HG02623 (cell line): ENCODE data around the gene UBAC1.
"Not testable (repeated sequence)": the region's sequence is repeated elsewhere in the genome, so short reads cannot be mapped to it uniquely, and the experiment has no call there.

Experiments used
- ATAC-seq: cut with Tn5 transposase; IDR thresholded peaks from one replicate; pipeline ENCODE4 v1.9.1; 2021; ENCODE audit warnings: moderate library complexity; ENCODE audit not compliant: unreplicated experiment

UBAC1 gene

DNA sequence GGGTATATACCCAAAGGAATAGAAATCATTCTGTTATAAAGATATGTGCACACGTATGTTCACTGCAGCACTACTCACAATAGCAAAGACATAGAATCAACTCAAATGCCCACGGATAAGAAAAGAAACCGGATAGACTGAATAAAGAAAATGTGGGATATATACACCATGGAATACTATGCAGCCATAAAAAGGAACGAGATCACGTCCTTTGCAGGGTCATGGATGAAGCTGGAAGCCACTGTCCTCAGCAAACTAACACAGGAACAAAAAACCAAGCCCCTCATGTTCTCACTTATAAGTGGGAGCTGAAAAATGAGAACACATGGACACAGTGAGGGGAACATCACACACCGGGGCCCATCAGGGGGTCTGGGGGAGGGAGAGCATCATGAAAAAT lies 17.6 kb downstream of the UBAC1 start:
- ATAC-seq = not testable (repeated sequence)

DNA sequence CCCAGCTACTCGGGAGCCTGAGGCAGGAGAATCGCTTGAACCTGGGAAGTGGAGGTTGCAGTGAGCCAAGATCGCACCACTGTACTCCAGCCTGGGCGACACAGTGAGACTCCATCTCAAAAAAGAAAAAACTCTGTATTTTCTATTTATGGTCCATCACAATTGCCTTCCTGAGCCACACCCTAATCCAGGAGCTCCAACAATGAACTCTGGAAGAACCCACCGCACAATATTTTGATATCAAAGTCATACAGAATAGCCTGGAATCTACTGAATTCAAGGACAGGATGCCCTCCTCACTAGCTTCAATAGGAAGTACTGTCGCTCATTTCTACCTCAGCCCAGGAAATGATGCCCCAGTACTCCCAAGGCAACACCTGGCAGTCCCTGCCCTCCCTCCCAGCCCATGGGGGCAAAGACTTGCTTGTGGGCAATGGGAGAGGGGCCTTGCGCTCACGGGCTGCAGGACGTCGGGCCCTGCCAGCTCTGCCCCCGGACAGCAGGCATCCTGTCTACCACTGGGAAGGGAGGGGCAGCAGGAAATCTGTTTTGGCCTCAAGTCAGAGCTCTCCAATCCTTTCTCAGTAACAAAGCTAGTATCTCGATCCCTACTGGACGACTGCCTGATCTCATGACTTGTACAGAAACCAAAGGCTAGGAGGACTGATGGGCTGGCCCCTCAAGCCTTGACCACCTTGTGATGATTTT lies 19.7 kb downstream of the UBAC1 start:
- no peak for ATAC-seq

DNA sequence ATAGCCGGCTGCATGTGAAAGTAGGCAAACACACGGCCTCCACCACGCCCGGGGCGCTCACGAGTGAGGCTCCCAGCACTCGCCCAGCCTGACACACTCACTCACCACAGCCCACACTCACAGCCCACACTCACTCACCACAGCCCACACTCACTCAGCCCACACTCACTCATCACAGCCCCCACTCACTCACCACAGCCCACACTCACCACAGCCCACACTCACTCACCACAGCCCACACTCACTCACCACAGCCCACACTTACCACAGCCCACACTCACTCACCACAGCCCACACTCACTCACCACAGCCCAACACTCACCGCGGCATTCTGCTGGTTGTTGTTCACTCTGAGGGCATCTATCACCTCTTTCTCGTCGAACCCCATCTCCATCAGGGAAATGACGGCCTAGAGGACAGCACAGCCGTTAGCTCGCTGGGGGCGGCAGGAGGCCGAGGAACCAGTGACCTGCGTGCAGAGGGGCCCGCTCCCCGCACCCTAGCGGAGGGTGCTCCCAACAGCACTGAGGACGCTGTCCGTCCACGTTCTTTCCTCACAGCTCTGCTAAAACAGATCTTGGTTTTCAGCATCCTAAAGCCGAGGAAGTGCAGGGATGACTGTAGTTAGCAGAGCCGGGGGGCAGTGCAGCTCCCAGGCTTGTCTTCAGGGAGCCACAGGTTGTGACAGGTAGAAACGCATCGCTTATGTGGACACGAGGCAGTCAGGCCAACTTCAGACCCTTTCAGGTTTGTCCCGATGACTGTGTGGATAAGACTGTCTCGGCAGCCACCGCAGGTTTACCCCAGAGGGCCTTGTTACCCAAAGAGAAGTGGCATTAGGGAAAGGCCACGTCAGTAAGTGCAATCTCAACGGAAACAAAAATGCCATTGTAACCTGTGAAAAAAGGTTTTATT lies 21.6 kb downstream of the UBAC1 start:
- ATAC-seq = no peak

DNA sequence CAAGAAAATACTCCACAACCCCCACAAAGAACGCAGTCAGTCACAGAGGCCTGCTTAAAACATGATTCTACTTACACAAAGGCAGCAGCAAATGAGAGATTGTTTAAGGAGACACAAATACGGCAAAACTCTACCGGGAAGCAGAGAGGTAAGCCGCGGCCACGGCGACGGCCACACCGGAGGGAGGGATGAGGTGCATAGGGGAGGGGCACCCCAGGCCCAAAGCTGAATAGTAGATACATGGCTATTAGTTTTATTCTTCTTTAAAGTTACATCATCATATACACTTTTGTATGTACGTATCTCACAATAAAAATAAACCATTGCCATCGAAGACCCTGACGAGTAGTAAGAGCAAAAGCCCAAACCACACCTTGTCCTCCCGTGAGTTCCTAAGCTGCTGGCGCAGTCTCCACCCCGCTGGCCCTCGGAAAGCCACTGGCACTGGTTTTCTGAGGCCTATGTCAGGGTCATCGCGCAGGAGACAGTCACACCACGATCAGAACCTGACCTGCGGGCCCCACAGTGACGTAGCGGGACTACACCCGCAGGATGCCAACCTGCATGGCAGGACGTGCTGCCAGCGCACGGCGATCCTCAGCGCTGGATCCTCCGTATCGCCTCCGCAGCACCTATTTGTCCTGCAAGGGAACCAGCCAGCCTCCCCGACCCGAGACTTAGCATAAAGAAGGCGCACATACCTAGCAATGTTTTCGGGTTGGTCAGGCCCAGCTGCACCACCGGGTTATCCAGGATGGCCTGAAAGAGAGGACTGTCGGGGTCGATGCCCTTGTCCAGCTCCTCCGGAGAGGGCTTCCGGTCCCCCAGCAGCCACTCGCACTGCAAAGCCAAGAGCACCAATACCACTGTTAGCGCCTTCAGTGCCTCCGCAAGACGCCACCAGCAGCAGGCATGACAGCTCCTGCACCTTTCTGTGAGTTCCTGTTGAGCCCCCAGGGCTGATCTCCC lies 23.4 kb downstream of the UBAC1 start:
- ATAC-seq = no peak

DNA sequence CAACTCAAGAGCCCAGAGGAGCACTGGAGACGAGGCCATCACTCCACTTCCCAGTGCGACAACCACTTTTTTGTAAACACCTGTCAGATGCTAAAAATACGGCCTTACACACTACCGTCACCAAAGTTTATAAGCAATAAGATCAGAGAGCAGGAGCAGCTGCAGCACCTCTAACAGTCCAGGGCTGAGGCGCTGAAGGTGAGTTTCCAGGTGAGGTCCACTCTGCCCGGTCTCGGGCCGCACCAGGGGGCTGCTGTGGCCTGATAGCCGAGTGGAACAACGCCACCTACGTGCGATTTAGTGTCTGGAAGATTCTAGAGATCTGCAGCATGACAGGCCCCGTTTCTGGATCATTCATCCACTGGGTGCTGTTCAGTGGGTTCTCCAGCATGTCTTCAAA lies 28.1 kb downstream of the UBAC1 start:
- ATAC-seq = no peak

DNA sequence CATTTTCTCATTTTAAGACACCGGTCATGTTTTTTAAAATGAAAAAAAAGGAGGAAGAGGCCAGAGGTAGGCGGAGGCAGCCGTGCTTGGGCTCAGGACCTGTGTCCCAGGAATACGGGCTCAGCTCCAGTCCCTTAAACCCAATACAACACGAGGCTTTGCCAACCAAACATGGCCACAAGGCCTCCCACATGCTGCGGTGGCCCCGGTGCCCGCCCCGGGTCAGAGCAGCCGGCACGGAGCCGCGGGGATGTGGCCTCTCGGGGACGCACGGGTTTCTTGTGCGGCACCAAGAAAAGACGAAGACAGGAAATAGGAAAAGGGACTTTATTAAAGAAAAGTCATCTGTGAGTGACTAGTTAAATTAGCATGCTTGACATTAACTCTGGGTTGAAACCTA lies 28.5 kb downstream of the UBAC1 start:
- no peak for ATAC-seq

DNA sequence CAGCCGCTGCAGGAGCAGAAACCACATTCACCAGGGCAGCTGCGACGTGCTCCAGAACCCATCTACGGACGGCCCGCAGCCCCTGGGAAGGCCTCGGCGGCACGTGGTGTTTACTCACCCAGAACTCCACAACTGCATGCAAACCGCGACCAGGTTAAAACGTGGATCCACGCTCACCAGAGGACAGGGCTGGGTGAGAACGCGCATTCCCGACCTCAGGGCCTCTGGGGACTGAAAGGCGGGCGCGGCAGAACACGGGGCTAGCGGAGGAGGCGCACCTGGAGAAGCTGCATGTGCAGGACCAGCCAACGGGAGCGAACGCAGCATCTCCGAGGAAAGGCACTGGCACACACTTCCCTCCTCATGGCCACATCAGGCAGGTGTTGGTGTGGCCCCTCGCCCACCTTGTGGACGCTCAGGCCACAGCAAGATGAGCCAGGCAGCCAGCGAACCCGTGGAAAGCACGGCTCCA lies 29.8 kb downstream of the UBAC1 start:
- no peak for ATAC-seq

DNA sequence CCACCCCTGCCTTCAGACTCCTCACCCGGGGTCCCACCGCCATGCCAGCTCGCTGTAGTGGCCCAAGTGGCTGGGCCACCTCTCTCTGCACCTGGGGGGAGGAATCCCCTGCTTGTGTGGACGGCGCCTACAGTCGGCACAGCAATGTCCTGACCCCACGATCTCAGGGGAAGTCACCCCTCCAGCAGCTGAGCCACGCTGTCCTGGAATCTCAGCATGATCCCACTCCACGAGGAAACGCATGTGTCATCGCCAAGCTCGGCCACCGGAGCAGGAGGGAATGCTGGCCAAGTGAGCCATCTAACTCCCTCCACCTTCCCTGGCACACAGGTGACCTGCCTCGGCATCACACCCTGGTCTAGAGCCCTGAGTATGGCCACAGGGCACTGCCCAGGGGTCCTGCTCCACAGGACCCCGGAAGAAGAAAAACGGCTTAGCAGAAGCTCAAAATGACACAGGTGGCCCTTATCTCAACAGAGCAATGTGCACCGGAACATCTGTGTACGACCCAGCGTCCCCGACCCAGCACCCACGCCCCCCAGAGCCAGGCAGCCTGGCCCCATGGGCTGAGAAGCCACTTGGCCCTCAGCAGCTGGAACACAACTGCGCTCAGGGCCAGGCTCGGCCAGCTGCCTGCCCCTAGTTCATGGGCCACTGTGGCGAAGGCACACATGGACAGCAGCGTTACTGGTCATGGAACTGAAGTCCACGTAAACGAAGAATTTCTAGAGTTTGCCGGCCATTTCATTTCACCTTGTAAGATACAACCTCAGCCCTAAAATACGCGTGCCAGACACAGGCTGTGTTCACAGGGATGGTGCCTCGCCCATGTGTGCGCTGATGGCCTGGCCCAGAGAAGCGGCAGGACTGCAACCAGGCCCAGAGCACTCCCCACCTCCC lies 30.5 kb downstream of the UBAC1 start:
- ATAC-seq = no peak

DNA sequence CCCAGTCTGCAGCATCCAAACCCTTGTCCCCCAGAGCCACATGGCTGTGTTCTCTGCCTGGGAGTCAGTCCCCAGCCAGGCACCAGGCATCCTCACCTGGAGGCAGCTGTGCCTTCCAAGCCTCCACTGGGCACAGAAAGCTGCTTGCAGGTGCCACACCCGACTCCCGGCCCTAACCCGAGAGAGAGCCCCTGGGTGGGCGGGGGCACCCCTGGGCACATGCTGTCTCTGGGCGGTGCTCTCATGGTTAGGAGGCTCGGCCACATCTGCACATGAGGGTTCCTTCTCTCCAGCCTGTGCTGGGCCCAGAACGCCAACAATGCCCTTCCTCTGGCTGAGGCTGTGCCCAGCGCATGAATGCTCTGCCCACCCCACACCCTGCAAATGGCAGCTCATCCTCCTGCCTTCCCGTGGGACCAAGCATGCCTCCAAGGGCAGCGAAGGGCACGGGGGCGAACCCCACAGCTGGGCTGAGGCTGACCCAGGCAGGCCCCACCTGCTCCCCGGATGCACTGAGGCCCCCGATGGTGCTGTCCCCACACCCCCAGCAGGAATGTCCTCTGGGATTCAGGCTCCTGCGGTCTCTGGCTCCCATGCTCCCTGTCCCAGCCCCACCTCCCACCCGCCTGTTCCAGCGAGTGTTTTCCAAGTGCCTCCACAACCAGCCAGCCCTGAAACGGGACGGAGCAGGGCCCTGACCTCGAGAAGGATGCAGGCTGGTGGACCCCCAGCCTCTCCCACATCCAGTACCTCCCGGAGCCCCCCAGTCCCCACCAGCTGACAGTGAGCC lies 31.3 kb downstream of the UBAC1 start:
- ATAC-seq = no peak

DNA sequence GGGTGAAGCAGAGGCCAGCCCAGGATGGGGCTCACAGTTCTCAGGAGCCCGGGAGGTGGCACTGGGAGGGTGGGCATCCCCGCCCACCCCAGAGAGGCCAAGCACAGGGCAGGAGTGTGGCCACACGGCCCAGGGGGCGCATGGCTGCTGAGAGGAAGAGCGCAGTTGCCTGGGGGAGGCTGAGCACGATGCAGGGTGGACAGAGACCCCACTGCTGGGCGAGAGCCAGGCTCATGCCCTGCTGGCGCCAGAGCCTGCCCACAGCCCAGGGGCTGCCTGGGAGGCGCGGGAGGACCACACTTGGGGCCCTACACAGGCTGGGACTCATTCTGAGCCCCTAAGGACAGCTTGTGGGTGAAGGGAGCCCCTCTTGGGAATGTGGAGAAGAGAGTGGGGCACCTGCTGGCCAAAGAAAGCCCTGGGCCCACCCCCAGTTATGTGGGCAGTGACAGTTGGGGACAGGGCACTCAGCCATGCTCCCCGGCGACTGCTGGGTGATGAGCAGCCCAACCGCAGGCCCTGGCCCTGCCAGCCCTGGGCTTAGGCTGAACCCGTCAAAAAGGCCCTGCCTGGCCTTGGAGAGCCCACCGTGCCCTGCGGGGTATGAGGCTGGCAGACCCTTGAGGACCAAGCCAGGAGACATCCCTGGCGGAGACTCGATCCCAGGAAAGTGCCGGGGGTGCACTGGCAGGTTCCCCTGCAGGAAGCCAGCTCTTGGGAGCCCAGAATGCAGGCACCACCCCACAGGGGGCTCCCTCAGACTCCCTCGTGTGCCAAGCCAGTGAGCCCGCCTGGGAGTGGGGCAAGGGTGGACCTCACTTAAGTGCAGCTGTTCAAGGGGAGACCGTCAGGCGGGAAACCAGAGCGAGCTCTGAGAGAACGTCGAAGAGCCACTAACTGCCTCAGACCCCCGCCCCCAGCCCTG lies 32.2 kb downstream of the UBAC1 start:
- ATAC-seq = no peak

DNA sequence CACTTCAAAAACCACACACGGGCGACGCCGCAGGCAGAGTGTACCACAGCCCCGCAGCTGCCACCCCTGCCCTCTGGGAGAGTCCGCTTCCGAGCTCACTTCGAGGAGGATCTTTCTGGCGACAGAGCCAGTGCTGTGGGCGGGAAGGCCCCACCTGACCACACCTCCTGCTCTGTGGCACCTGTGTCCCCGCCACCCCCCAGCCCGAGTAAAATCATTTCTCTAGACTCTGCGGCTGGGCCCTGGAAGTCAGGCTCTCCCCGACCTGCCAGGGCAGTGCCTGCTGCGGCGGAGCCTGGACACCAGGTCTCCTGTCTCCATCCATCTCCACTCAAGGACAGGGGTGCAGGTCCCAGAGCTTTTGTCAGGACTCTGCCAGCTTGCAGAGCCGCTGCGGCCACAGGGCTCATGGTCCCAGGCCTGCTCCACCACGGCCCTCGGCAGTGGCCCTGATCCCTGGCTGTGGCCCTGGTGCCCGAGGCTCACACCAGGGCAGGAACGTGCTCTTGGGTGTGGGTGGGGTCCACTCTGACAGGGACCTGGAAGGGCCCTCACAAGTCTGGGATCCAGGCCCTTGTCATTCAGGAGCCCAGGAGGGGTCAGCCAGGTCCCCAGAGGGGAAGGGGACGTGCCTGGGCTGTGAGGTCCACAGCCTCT lies 33.0 kb downstream of the UBAC1 start:
- ATAC-seq = no peak

DNA sequence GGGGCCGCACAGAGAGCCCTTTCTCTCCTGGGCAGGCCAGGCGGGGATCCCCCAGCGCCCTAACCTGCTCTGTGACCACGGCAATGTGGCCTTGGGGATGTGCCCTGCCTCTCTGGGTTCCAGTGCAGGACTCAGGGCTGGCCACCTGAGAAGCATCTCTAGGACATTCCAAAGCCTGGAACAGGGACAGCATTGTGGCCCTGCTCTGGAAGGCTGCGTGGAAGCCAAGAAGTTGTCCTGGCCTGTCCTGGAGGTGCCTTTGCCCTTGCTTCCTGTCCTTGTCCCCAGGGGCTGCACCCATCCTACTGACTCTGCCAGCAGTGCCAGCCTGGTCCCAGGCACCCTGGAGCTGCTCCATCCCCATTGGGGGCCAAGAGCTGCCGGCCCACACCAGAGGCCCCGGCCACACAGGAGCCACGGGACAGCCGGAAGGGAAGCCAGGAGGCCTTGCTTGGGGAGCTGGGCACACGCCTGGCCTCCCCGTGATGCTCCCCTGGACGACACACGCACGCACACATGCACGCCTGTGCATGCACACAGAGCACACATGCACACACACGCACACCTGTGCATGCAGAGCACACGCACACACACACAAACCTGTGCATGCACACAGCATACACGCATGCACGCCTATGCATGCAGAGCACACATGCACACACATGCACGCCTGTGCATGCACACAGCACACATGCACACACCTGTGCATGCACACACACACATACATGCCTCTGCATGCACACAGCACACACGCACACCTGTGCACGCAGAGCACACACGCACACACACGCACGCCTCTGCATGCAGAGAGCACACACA lies 33.8 kb downstream of the UBAC1 start:
- no peak for ATAC-seq

DNA sequence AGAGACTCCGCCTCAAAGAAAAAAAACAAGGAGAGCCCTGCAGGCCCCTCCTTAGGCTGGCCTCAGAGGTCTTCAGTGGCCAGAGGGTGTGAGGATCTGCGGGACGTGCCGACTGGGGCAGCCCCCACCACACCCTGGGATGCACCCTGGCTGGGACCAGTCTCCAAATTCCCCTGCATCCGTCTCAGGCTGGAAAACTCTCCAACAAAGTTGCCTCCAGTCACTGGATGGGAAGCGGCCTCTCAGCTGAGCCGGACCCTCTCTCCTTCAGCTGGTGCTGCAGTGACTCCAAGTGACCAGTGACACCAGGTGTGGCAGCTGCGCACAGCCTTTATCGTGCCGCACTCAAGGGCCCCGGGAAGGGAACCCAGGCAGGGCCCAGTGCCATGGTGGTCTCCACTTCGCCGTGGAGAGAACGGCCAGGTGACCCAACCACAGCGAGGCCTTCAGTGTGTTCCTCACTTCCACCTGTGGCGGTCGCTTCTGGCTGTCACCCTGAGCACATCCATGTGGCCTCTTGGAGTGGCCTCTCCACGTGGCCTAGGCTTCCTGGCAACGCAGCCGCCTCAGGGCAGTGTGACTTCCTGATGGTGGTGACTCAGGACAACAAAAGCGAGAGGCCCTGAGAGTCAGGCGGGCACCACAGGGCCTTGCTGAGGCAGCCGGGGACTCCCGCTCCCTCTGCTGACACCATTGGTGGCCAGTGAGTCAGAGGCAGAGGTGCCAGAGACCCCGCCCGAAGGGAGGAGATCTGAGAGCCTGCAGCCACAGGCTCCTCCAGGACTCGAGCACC lies 34.6 kb downstream of the UBAC1 start:
- no peak for ATAC-seq

DNA sequence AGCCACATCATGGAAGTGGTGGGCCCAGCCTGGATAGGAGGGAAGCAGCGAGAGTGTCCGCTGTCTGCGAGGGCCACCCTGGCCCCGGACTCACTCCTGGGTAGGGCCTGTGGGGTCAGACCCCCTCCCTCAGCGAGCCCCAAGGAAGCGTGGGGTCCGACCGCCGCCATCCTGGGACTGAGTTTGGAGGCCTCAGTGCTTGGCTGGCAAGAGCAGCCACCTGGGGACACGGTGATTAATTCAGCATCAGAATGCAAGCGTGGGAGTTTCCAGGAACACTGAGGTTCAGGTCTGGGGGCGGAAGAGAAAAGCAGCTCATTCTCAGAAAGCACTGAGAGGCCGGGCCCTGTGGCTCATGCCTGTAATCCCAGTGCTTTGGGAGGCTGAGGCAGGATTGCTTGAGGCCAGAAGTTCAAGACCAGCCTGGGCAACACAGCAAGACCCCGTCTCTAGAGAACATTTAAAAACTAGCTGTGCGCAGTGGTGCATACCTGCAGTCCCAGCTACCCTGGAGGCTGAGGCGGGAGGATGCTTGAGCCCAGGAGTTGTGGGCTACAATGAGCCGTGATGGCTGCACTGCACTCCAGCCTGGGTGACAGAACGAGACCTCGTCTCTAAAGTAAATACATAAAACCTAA lies 35.6 kb downstream of the UBAC1 start:
- ATAC-seq = no peak

DNA sequence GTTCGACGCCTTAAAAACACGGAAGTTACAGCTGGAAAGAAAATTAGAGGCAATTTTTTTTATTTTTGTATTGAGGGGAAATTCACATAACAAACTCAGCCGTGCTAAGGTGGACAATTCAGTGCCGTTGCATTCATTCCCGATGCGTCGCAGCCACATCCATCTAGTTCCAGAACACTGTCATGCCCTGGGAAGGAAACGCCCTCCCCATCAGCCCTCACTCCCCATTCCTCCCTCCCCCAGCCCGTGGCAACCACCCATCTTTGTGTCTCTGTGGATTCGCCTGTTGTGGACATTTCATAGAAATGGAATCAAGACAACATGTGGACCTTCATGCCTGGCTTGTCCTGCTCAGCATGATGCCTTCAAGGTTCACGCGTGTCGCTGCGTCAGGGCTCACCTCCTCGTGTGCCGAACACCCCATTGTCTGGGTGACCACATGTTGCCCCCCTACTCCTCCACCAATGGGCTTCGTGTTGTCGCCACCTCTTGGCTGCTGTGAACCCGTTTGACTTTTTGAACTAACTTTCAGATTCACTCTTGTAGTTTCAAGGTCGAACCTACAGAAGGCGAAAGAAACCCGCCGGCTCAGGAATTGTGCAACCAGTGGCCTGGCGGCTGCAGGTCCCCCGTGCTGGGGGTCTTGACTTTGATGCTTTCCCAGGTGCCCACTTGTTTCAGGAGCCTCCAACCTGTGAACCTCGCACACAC lies 36.4 kb downstream of the UBAC1 start:
- no peak for ATAC-seq
